Gastroesophageal sphincter (tissue), 3 donors: ENCODE data around the gene NLRP3.

Experiments used
- CTCF ChIP-seq, 4 experiments: fragments of 200-600 bp in 2 of 4; fragments of 450-650 bp in 2 of 4; sonication (generic) in 1 of 4; IDR thresholded peaks; one replicate each; pipeline ENCODE4 v1.5.1; 2017 to 2019; ENCODE audit warnings: antibody characterized with exemption in 4 of 4, mild to moderate bottlenecking in 2 of 4, moderate library complexity in 2 of 4
- POLR2A ChIP-seq, 2 donors: fragments of 450-650 bp; IDR thresholded peaks; one replicate each; pipeline ENCODE4 v1.6.1; 2017; ENCODE audit warnings: antibody characterized with exemption in 2 of 2, mild to moderate bottlenecking in 2 of 2, moderate library complexity in 1 of 2

DNA sequence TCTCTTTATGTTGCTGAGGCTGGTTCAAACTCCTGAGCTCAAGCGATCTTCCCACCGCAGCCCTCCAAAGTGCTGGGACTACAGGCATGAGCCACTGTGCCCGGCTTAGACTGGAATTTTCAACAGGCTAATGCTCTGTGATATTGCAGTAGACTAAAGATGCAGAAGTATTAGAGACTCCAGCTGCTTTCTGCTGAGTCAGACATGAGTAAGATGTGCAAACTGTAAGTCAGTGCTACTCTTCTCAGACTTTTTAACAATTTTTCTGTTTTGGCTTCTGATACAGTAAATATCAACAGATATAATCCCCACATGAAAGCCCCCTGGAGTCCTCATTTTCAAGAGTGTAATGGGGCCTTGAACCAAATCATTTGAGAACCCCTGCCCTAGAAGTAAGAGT is 29.3 kb upstream of the NLRP3 start:
- TF ChIP-seq CTCF (IDR thresholded peaks at IDR 0.05) (no peak), POLR2A (IDR thresholded peaks at IDR 0.05) (no peak)
